Neuronal stem cell (in vitro differentiated cells): ENCODE results near the gene MIB2.

Experiments used
- DNase-seq: peaks from one replicate; pipeline ENCODE4 v3.0.0-alpha.2; 2013; ENCODE audit warnings: low spot score
- H2AFZ ChIP-seq: one replicate; pipeline ENCODE4 v1.6.1; 2013; ENCODE audit warnings: mild to moderate bottlenecking, low read length, inconsistent platforms
- H2AK5ac ChIP-seq: 2 replicates; pipeline ENCODE4 v1.6.1; 2013; ENCODE audit warnings: low read depth, mild to moderate bottlenecking, inconsistent platforms, low read length, moderate library complexity, mixed read lengths
- H2BK120ac ChIP-seq: 2 replicates; pipeline ENCODE4 v1.6.1; 2013; ENCODE audit warnings: low read depth, mild to moderate bottlenecking, inconsistent platforms, low read length, moderate library complexity, mixed read lengths
- H2BK12ac ChIP-seq: one replicate; pipeline ENCODE4 v1.6.1; 2013; ENCODE audit warnings: low read length, inconsistent platforms
- H2BK15ac ChIP-seq: 2 replicates; pipeline ENCODE4 v1.6.1; 2013; ENCODE audit warnings: mild to moderate bottlenecking, low read length, inconsistent platforms, mixed read lengths
- H2BK5ac ChIP-seq: one replicate; pipeline ENCODE4 v1.6.1; 2013; ENCODE audit warnings: inconsistent platforms, mild to moderate bottlenecking, low read length, moderate library complexity
- H3K14ac ChIP-seq: one replicate; pipeline ENCODE4 v1.6.1; 2013; ENCODE audit warnings: low read length, inconsistent platforms
- H3K18ac ChIP-seq: 2 replicates; pipeline ENCODE4 v1.6.1; 2013; ENCODE audit warnings: low read length, inconsistent platforms
- H3K23ac ChIP-seq: 2 replicates; pipeline ENCODE4 v1.6.1; 2013; ENCODE audit warnings: low read depth, mild to moderate bottlenecking, mixed read lengths, low read length, inconsistent platforms; ENCODE audit not compliant: poor library complexity
- H3K27ac ChIP-seq: replicated peaks from 3 replicates; pipeline ENCODE4 v1.5.1; 2013; ENCODE audit warnings: low read length, inconsistent platforms
- H3K27me3 ChIP-seq, 3 experiments: 2 replicates each; pipeline ENCODE4 v1.6.1; 2013; ENCODE audit warnings: low read length in 3 of 3, mild to moderate bottlenecking in 2 of 3, inconsistent platforms in 1 of 3, low read depth in 1 of 3, mixed read lengths in 1 of 3, moderate library complexity in 1 of 3; ENCODE audit not compliant: control insufficient read depth in 3 of 3, insufficient read depth in 3 of 3
- H3K36me3 ChIP-seq, 2 donors: replicated peaks in 1 of 2; 2 replicates each; pipeline ENCODE4 v1.6.1; 2013; ENCODE audit warnings: low read length in 2 of 2; ENCODE audit not compliant: control insufficient read depth in 2 of 2, insufficient read depth in 2 of 2
- H3K4ac ChIP-seq: 2 replicates; pipeline ENCODE4 v1.6.1; 2013; ENCODE audit warnings: inconsistent platforms, mild to moderate bottlenecking, low read length, moderate library complexity
- H3K4me1 ChIP-seq, 2 donors: 1 replicate in 1 of 2; 2 replicates in 1 of 2; pipeline ENCODE4 v1.6.1; 2013; ENCODE audit warnings: low read length in 2 of 2, low read depth in 1 of 2; ENCODE audit not compliant: control insufficient read depth in 2 of 2, insufficient read depth in 1 of 2
- H3K4me2 ChIP-seq: one replicate; pipeline ENCODE4 v1.6.1; 2013; ENCODE audit warnings: mild to moderate bottlenecking, low read length, inconsistent platforms; ENCODE audit not compliant: insufficient read depth, poor library complexity, severe bottlenecking
- H3K4me3 ChIP-seq, 2 donors: 2 replicates each; pipeline ENCODE4 v1.5.1; 2013; ENCODE audit warnings: low read length in 2 of 2, mild to moderate bottlenecking in 2 of 2, inconsistent platforms in 1 of 2, moderate library complexity in 1 of 2
- H3K79me1 ChIP-seq: one replicate; pipeline ENCODE4 v1.6.1; 2013; ENCODE audit warnings: low read depth, mild to moderate bottlenecking, inconsistent platforms, low read length, moderate library complexity
- H3K9ac ChIP-seq: one replicate; pipeline ENCODE4 v1.6.1; 2013; ENCODE audit warnings: mild to moderate bottlenecking, low read depth, low read length, inconsistent platforms; ENCODE audit not compliant: poor library complexity
- H3K9me3 ChIP-seq, 2 donors: replicated peaks in 1 of 2; 2 replicates each; pipeline versions ENCODE3 to v1.6.1; 2013; ENCODE audit warnings: low read length in 2 of 2, mild to moderate bottlenecking in 2 of 2, inconsistent platforms in 1 of 2, low read depth in 1 of 2, mixed read lengths in 1 of 2, moderate library complexity in 1 of 2; ENCODE audit not compliant: control insufficient read depth in 2 of 2, insufficient read depth in 1 of 2
- H4K8ac ChIP-seq: one replicate; pipeline ENCODE4 v1.6.1; 2013; ENCODE audit warnings: low read depth, mild to moderate bottlenecking, inconsistent platforms, low read length, moderate library complexity
- H4K91ac ChIP-seq: one replicate; pipeline ENCODE4 v1.6.1; 2013; ENCODE audit warnings: low read length, low read depth, mild to moderate bottlenecking, inconsistent platforms; ENCODE audit not compliant: poor library complexity
- WGBS, 2 donors: extraction: QIAGEN DNeasy Blood & Tissue Kit; methylation state at CpG; one replicate each; pipeline ENCODE4 v1.1.7; 2013; ENCODE audit warnings: missing lambda C conversion rate in 2 of 2, mixed read lengths in 1 of 2; ENCODE audit not compliant: insufficient read length in 2 of 2, insufficient replicate concordance in 1 of 2; ENCODE audit errors: extremely low coverage in 2 of 2; 5-methylcytosine and 5-hydroxymethylcytosine counted together

Gene MIB2

DNA sequence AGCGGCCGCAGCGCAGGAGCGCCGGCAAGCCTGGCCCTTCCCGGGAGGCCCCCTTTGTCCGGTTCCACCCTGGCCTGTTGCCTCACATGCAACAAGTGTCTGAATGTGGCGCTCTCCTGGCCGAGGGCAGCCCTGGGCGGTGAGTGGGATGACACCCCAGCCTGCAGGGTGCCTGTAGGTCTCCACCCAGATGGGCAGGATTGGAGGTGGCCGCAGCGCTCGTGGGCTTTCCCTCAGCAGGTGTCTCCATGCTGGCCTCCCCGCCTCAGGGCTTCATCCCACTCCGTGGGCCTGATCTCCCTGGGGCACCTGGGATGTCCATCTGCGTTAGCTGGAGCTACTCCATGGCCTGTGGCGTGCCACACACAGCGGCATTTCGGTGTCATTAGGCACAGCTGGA lies 1.5 kb downstream of the MIB2 start:
- H3K4me1 ChIP-seq = peaks cover 11 to 21% of the 10 kb centered on the region in 2 donors
- no peak overlapping the region for H4K8ac ChIP-seq
- no peak overlapping the region for H3K18ac ChIP-seq
- no peak overlapping the region for H4K91ac ChIP-seq
- H2AK5ac ChIP-seq = peak overlapping the region; percentile 46
- H3K27ac ChIP-seq = no peak overlapping the region
- peaks cover 12 to 24% of the 10 kb centered on the region in 2 donors for H3K36me3 ChIP-seq
- H2BK15ac ChIP-seq = no peak overlapping the region
- H3K14ac ChIP-seq = peak overlapping the region; percentile 71
- peak overlapping the region; percentile 48 for H2BK5ac ChIP-seq
- DNase-seq = no peak
- H2BK12ac ChIP-seq = no peak overlapping the region
- H3K9me3 ChIP-seq = no peaks in the 10 kb centered on the region
- peak overlapping the region; percentile 96 for H3K4me2 ChIP-seq
- peak overlapping the region; percentile 47 for H2BK120ac ChIP-seq
- H3K23ac ChIP-seq = peak overlapping the region; percentile 85
- WGBS, 2 donors = no CpG with 5 or more reads among the region's 19 CpGs
- no peaks in the 10 kb centered on the region for H3K27me3 ChIP-seq
- H2AFZ ChIP-seq = no peak overlapping the region
- H3K79me1 ChIP-seq = peaks cover 21% of the 10 kb centered on the region
- H3K4me3 ChIP-seq = peak overlapping the region; percentile 95 to 100
- no peak overlapping the region for H3K4ac ChIP-seq
- peak overlapping the region; percentile 92 for H3K9ac ChIP-seq

DNA sequence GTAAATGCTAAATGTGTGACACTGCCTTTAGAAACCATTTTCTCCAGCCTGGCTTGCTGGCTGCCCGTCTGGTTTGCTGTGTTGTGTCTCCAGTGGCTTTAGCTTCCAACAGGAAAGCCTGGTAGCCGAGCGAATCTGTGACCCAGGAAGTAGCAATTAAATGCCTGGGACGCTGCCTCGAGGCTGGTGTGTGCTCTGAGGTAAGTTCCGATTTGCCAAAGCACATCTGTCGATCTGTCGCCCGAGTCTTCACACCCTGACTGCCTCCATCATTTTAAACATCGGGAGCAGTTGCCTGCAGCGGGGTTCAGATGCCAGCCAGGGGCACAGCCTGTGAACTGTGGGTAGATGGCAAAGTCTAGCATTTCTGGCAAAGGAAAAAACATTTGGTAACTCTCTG lies 2.2 kb downstream of the MIB2 start:
- H2BK120ac ChIP-seq = no peak overlapping the region
- H2BK5ac ChIP-seq = no peak overlapping the region
- no peak for DNase-seq
- H2BK15ac ChIP-seq = no peak overlapping the region
- peak overlapping the region; percentile 27 to 100 for H3K4me3 ChIP-seq
- no peak overlapping the region for H2AFZ ChIP-seq
- H3K79me1 ChIP-seq = peaks cover 21% of the 10 kb centered on the region
- no peak overlapping the region for H3K4ac ChIP-seq
- no peak overlapping the region for H2BK12ac ChIP-seq
- H3K9ac ChIP-seq = no peak overlapping the region
- no peak overlapping the region for H4K91ac ChIP-seq
- no peak overlapping the region for H2AK5ac ChIP-seq
- H3K18ac ChIP-seq = no peak overlapping the region
- H3K23ac ChIP-seq = no peak overlapping the region
- no peak overlapping the region for H4K8ac ChIP-seq
- H3K4me2 ChIP-seq = no peak overlapping the region
- no CpG with 5 or more reads among the region's 11 CpGs for WGBS, 2 donors
- H3K4me1 ChIP-seq = peaks cover 11 to 21% of the 10 kb centered on the region in 2 donors
- H3K27ac ChIP-seq = no peak overlapping the region
- no peak overlapping the region for H3K14ac ChIP-seq
- no peaks in the 10 kb centered on the region for H3K27me3 ChIP-seq
- no peaks in the 10 kb centered on the region for H3K9me3 ChIP-seq
- H3K36me3 ChIP-seq = peaks cover 12 to 24% of the 10 kb centered on the region in 2 donors

DNA sequence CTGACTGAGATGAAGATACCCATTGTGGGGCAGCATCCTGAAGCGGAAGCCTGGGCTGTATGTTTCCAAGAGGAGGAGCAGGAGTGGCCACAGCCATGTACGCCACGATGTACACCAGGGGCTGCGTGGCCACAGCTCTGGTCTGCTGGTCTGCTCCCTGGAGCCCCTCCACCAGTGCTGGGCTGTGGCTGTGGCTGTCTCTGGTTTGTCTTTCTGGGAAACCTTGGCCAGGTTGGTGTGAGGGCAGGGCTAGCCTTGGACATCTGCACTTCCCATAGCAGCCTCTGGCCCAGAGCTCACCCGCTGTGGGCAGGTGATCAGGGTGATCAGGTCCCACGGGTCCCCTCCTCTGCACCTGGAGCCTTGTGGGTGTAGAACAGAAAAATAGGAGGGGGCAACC lies 2.6 kb downstream of the MIB2 start:
- Histone ChIP-seq H3K27me3 (no peaks in the 10 kb centered on the region), H3K4me3 (no peak overlapping the region)

DNA sequence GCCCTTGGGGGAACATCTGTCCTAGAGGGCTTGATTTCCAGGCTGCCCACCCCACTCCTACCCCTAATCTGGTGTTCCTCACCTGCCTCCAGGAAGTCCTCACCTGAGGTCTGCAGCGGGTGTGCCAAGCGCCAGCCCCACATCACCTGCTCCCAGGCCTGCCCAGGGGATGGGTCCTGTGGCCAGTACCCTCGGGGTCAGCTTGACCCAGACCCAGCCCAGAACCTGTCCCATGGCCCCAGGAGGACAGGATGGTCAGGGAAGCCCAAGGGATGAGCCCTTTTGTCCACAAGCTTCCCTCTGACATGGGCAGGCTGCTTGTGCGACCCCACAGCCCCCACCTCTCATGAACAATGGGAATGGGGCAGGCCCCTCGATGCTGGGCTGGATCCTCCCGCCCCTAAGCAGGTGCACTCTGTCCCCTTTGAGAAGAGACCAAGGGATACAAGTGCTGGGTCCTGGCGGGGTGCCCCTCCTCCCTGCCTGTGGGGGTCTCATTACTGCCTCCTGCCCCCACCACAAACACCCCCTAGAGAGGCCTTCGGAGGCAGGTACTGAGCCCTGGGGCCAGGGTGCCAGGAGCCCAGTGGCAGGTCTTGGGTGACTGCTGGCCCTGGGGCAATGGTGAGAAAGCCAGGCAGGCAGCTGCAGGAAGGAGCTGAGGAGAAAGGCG lies 3.2 kb downstream of the MIB2 start:
- Histone ChIP-seq H2AFZ (no peak overlapping the region), H4K8ac (no peak overlapping the region), H3K4me1 (peaks cover 11 to 21% of the 10 kb centered on the region in 2 donors), H3K27me3 (no peaks in the 10 kb centered on the region), H2AK5ac (no peak overlapping the region), H3K4me3 (no peak overlapping the region), H3K36me3 (peaks cover 12 to 24% of the 10 kb centered on the region in 2 donors), H2BK12ac (no peak overlapping the region), H3K4me2 (no peak overlapping the region), H3K23ac (peak overlapping the region; percentile 75), H3K9ac (no peak overlapping the region), H2BK15ac (no peak overlapping the region), H3K14ac (no peak overlapping the region), H2BK5ac (no peak overlapping the region), H3K9me3 (no peaks in the 10 kb centered on the region), H3K27ac (no peak overlapping the region), H4K91ac (no peak overlapping the region), H2BK120ac (no peak overlapping the region), H3K79me1 (peaks cover 21% of the 10 kb centered on the region), H3K18ac (no peak overlapping the region), H3K4ac (no peak overlapping the region)
- no peak for DNase-seq
- WGBS, 2 donors = no CpG with 5 or more reads among the region's 9 CpGs

More for the DNA sequence above, 2.6 kb downstream of the MIB2 start:
- Histone ChIP-seq H2BK120ac (no peak overlapping the region), H2BK5ac (no peak overlapping the region), H3K9ac (no peak overlapping the region), H4K8ac (no peak overlapping the region), H2BK12ac (no peak overlapping the region), H2AK5ac (no peak overlapping the region), H2AFZ (no peak overlapping the region), H3K27ac (no peak overlapping the region), H3K79me1 (peaks cover 21% of the 10 kb centered on the region), H4K91ac (no peak overlapping the region), H3K23ac (no peak overlapping the region), H3K9me3 (no peaks in the 10 kb centered on the region), H3K18ac (no peak overlapping the region), H3K4me1 (peaks cover 11 to 21% of the 10 kb centered on the region in 2 donors), H3K4ac (no peak overlapping the region), H3K36me3 (peaks cover 12 to 24% of the 10 kb centered on the region in 2 donors), H3K4me2 (no peak overlapping the region), H3K14ac (no peak overlapping the region), H2BK15ac (no peak overlapping the region)
- no peak for DNase-seq
- WGBS, 2 donors = no CpG with 5 or more reads among the region's 6 CpGs
